ENCODE results near the gene PHF12. TPM values are rescaled to one million over a fixed set of nuclear protein-coding genes. Genes with fewer than 3 reads are reported as not detected.

Gene PHF12
- total and polyA plus RNA-seq, 2 of the 13 experiments (the other 11 are each of a cell fraction or from before 2014, with no cell fraction given), result 9.8 to 17.1 TPM

DNA sequence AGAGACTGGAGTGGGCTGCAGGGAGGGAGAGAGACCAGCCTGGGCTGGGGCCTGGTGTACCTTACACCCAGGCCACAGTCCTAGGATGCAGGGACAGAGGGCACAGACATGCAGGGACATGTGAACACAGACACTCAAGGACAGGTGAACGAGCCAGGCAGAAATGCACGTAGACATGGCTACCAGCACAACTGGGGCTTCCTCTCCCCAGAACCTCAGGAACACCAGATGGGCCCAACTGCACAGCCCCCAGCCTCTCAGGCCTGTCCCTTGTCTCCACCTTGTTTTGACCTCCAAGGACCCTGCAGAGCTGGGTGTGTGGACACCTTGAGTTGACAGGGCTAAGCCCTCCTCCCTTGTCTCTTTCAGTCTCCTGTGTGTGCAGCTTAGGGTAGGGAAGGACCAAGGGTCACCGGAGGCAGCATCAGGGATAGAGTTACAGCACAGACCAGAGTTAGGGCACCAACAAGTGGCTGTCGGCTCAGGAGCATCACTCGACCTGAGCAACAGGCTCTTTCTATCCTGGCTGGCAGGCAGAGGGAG lies 45.3 kb upstream of the PHF12 start (continued):
- TF ChIP-seq, protein P1, sequence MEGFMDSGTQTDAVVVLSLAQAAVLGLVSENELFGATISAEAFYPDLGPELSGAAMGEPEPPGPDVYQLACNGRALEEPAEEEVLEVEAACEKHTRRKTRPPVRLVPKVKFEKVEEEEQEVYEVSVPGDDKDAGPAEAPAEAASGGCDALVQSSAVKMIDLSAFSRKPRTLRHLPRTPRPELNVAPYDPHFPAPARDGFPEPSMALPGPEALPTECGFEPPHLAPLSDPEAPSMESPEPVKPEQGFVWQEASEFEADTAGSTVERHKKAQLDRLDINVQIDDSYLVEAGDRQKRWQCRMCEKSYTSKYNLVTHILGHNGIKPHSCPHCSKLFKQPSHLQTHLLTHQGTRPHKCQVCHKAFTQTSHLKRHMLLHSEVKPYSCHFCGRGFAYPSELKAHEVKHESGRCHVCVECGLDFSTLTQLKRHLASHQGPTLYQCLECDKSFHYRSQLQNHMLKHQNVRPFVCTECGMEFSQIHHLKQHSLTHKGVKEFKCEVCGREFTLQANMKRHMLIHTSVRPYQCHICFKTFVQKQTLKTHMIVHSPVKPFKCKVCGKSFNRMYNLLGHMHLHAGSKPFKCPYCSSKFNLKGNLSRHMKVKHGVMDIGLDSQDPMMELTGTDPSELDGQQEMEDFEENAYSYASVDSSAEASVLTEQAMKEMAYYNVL (CRISPR knock-in tag; IDR thresholded peaks at IDR 0.05; ENCODE audit: borderline replicate concordance), result no peak
- TF ChIP-seq GLI4 (CRISPR knock-in tag; IDR thresholded peaks at IDR 0.05; ENCODE audit: borderline replicate concordance) (no peak), ZNF543 (CRISPR knock-in tag; IDR thresholded peaks at IDR 0.05) (0 out of 2 replicates have a peak, but pooled peaks have one; percentile 58), ZNF335 (CRISPR knock-in tag; IDR thresholded peaks at IDR 0.05) (no peak), GATAD2A (CRISPR knock-in tag; IDR thresholded peaks at IDR 0.05) (no peak), ZNF205 (CRISPR knock-in tag; IDR thresholded peaks at IDR 0.05) (no peak), DPF2 (CRISPR knock-in tag; IDR thresholded peaks at IDR 0.05; ENCODE audit: borderline replicate concordance, low read depth) (peak; percentile 49; the same call in 1 of the 2 replicates), CBX2 (IDR thresholded peaks at IDR 0.05; ENCODE audit: low read depth, low read length) (no peak), CBX2 (CRISPR knock-in tag; IDR thresholded peaks at IDR 0.05; ENCODE audit: low read depth) (no peak), GMEB2 (CRISPR knock-in tag; IDR thresholded peaks at IDR 0.05; ENCODE audit: low read depth) (no peak), KDM4B (CRISPR knock-in tag; IDR thresholded peaks at IDR 0.05) (no peak), FOXA3 (CRISPR knock-in tag; IDR thresholded peaks at IDR 0.05) (peak; percentile 24; the same call in 1 of the 2 replicates), STAG1 (CRISPR knock-in tag; IDR thresholded peaks at IDR 0.05) (peak; percentile 4; the same call in 1 of the 2 replicates), ZNF431 (CRISPR knock-in tag; IDR thresholded peaks at IDR 0.05; ENCODE audit: borderline replicate concordance, low read depth) (no peak), ZNF652 (CRISPR knock-in tag; IDR thresholded peaks at IDR 0.05; ENCODE audit: borderline replicate concordance, low read depth) (no peak), SMAD1 (CRISPR knock-in tag; IDR thresholded peaks at IDR 0.05; ENCODE audit: borderline replicate concordance, low read depth) (no peak), NCOA5 (CRISPR knock-in tag; IDR thresholded peaks at IDR 0.05) (no peak), JDP2 (CRISPR knock-in tag; IDR thresholded peaks at IDR 0.05; ENCODE audit: borderline replicate concordance) (no peak), CENPBD1 (CRISPR knock-in tag; IDR thresholded peaks at IDR 0.05; ENCODE audit: borderline replicate concordance, low read depth) (no peak), NONO (IDR thresholded peaks at IDR 0.05) (no peak), NONO (CRISPR knock-in tag; conservative IDR thresholded peaks at IDR 0.05) (peak; percentile 53; the same call in 1 of the 2 replicates), ZNF460 (CRISPR knock-in tag; IDR thresholded peaks at IDR 0.05; ENCODE audit: borderline replicate concordance) (no peak), ZNF296 (CRISPR knock-in tag; conservative IDR thresholded peaks at IDR 0.05) (no peak), SP4 (CRISPR knock-in tag; IDR thresholded peaks at IDR 0.05) (peak; percentile 19; the same call in 1 of the 2 replicates), CREM (IDR thresholded peaks at IDR 0.05) (no peak), CREM (CRISPR knock-in tag; IDR thresholded peaks at IDR 0.05) (no peak), ZSCAN12 (CRISPR knock-in tag; IDR thresholded peaks at IDR 0.05) (no peak)
- TF ChIP-seq, protein P2, sequence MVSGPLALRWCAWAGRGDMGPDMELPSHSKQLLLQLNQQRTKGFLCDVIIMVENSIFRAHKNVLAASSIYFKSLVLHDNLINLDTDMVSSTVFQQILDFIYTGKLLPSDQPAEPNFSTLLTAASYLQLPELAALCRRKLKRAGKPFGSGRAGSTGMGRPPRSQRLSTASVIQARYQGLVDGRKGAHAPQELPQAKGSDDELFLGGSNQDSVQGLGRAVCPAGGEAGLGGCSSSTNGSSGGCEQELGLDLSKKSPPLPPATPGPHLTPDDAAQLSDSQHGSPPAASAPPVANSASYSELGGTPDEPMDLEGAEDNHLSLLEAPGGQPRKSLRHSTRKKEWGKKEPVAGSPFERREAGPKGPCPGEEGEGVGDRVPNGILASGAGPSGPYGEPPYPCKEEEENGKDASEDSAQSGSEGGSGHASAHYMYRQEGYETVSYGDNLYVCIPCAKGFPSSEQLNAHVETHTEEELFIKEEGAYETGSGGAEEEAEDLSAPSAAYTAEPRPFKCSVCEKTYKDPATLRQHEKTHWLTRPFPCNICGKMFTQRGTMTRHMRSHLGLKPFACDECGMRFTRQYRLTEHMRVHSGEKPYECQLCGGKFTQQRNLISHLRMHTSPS (CRISPR knock-in tag; IDR thresholded peaks at IDR 0.05; ENCODE audit: low read depth), result peak; percentile 16; the same call in 1 of the 2 replicates
